PFSK-1 (cell line): ENCODE results near the gene TMEM156.

Source experiments
- FOXP2 ChIP-seq: optimal IDR thresholded peaks from 2 replicates; pipeline ENCODE3; 2011; ENCODE audit warnings: borderline replicate concordance, control low read depth, inconsistent platforms; ENCODE audit not compliant: insufficient read depth; ENCODE audit errors: extremely low read length, extremely low read depth
- POLR2AphosphoS5 ChIP-seq: IDR thresholded peaks from 2 replicates; pipeline ENCODE4 v1.6.1; 2012; ENCODE audit warnings: low read depth, mild to moderate bottlenecking, control low read depth, low read length, moderate library complexity
- SIN3A ChIP-seq: IDR thresholded peaks from 2 replicates; pipeline ENCODE4 v1.6.1; 2012; ENCODE audit warnings: mild to moderate bottlenecking, low read length, moderate library complexity, borderline replicate concordance; ENCODE audit not compliant: insufficient read depth
- TAF1 ChIP-seq: IDR thresholded peaks from 2 replicates; pipeline ENCODE4 v1.6.1; 2012; ENCODE audit warnings: low read length, control low read depth, borderline replicate concordance; ENCODE audit not compliant: insufficient read depth
- TF ChIP-seq, protein P1 (sequence below), 2 experiments: IDR thresholded peaks; 2 replicates each; pipeline versions ENCODE4 v1.6.1 to v1.8.0; 2011 to 2012; ENCODE audit warnings: low read depth in 2 of 2, low read length in 2 of 2, control low read depth in 1 of 2, inconsistent platforms in 1 of 2, mild to moderate bottlenecking in 1 of 2, moderate library complexity in 1 of 2; ENCODE audit not compliant: insufficient read depth in 1 of 2

The TMEM156 gene

DNA sequence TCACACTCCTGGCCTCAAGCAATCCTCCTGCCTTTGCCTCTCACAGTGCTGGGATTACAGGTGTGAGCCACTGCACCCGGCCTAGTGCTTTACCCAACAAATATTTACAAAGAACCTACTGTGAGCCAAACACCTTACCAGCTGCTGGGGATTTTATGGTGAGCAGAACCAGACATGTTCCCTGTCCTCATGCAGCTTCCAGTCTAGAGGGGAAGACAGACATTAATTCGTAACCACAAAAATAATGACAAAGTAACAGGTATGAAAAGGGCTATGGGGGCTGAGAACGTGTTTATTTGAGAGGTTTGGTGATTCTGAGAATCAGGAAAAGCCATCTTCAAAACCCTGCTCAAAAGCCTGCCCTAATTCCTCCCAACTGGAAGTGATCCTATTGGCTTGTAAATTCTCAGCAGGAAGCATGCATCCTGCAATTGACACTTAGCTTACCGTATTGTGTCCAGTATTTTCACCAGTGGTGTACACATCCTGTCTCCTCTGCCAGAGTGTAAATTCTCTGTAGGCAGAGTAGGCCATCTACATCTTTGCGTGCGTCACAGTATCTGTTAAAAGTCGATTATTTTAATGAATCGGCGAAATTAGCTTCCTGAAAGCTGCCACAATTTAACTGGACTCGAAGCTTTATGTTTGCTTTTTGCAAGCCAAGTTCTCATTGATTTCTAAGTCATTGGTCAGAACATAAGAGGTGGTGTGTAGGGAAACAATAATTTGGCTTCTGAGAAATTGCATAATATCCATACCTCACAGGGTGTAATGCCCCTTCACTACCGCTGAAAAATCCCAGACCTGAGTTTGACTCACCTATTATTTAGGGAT, 67.0 kb downstream of the TMEM156 start:
- TF ChIP-seq FOXP2 = peak; percentile 65
- TF ChIP-seq, protein P1, sequence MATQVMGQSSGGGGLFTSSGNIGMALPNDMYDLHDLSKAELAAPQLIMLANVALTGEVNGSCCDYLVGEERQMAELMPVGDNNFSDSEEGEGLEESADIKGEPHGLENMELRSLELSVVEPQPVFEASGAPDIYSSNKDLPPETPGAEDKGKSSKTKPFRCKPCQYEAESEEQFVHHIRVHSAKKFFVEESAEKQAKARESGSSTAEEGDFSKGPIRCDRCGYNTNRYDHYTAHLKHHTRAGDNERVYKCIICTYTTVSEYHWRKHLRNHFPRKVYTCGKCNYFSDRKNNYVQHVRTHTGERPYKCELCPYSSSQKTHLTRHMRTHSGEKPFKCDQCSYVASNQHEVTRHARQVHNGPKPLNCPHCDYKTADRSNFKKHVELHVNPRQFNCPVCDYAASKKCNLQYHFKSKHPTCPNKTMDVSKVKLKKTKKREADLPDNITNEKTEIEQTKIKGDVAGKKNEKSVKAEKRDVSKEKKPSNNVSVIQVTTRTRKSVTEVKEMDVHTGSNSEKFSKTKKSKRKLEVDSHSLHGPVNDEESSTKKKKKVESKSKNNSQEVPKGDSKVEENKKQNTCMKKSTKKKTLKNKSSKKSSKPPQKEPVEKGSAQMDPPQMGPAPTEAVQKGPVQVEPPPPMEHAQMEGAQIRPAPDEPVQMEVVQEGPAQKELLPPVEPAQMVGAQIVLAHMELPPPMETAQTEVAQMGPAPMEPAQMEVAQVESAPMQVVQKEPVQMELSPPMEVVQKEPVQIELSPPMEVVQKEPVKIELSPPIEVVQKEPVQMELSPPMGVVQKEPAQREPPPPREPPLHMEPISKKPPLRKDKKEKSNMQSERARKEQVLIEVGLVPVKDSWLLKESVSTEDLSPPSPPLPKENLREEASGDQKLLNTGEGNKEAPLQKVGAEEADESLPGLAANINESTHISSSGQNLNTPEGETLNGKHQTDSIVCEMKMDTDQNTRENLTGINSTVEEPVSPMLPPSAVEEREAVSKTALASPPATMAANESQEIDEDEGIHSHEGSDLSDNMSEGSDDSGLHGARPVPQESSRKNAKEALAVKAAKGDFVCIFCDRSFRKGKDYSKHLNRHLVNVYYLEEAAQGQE (IDR thresholded peaks at IDR 0.05; ENCODE audit: insufficient read depth in 1 of 2, low read depth in 2 of 2, low read length in 2 of 2) = no peak
- no peak for TF ChIP-seq POLR2AphosphoS5

DNA sequence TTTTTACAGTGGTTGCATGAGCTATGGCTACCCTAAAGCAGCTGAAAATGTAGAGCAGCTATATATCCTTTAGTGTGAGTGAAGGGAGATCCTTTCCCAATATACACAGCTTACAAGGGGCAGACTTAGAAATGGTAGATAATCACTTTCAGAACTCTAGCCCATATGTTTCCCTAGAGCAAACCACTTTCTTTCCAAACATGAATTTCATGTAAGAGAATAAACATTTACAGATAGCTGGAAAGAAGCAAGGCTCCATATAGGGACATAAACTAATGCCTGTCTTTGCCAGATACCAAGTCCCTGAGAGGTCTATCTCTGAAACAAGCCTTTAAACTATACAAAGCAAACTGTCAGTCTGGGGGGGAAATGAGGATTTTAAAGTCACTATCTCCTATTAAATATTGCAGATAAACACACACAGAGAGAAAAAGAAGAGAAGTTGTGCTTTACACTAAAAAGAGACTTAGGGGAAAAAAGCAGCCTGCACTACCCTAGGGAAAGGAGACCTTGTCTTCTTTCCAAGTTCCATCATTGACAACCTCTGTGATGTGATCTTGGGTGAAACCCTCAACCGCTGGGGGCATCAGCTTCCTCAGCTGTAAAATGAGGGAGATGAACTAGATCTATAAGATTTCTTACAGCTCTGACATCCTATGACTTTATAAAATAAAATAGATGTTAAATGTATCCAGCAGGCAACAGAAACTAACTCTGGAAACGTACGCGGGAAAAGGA, 73.6 kb downstream of the TMEM156 start:
- TF ChIP-seq, protein P1 (IDR thresholded peaks at IDR 0.05; ENCODE audit: insufficient read depth in 1 of 2, low read depth in 2 of 2, low read length in 2 of 2) = no peak

DNA sequence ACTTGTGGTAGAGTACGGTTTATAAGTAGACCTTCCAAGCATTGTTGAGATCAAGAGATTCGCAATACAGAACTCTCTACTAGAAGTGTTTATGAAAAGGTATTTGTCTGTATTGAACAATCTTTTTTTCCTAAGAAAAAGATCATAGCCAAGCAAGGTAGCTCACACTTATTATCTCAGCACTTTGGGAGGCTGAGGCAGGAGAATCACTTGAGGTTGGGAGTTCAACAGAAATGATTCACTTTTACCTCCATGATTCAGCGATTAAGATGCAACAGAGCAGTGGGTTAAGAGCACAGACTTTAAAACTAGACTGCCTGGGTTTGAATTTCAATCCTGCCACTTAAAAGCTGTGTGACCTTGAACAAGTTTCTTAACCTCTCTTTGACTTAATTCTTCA, 74.3 kb downstream of the TMEM156 start:
- TF ChIP-seq POLR2AphosphoS5 (no peak), TAF1 (no peak), FOXP2 (no peak), SIN3A (no peak)
- TF ChIP-seq, protein P1 (IDR thresholded peaks at IDR 0.05; ENCODE audit: insufficient read depth in 1 of 2, low read depth in 2 of 2, low read length in 2 of 2) = no peak

DNA sequence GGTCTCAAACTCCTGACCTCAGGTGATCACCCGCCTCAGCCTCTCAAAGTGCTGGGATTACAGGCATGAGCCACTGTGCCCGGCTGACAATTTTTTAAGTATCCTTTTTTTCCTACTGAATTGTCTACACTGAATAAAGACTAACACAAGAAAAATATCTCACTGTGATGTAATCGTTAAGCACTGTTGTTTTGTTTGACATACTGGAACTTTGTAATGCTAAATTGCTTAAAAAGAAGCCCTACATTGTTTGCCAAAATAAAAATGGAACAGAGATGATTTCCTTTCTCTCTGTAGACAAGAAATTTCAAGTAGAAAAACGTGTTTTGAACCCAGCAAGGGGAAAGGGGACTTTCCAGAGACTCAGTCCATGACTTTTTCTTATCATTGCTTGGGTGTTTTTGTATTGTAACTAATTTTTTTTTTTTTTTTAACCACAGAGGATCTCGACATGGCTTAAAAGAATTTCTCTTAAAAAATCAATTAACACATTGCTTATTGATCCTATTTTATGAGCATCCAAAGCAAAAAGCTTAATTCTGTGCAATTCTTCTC, 74.9 kb downstream of the TMEM156 start:
- TF ChIP-seq TAF1 (no peak), SIN3A (no peak), FOXP2 (no peak), POLR2AphosphoS5 (no peak)
- TF ChIP-seq, protein P1 (IDR thresholded peaks at IDR 0.05; ENCODE audit: insufficient read depth in 1 of 2, low read depth in 2 of 2, low read length in 2 of 2) = no peak
